SH-SY5Y (cell line): ENCODE data around the gene SEC62.

Source experiments
- GATA2 ChIP-seq: IDR thresholded peaks from 2 replicates; pipeline ENCODE4 v1.6.1; 2011; ENCODE audit warnings: mild to moderate bottlenecking, low read depth, low read length
- GATA3 ChIP-seq: IDR thresholded peaks from 2 replicates; pipeline ENCODE4 v1.6.1; 2011; ENCODE audit warnings: low read depth, mild to moderate bottlenecking, low read length, moderate library complexity

DNA sequence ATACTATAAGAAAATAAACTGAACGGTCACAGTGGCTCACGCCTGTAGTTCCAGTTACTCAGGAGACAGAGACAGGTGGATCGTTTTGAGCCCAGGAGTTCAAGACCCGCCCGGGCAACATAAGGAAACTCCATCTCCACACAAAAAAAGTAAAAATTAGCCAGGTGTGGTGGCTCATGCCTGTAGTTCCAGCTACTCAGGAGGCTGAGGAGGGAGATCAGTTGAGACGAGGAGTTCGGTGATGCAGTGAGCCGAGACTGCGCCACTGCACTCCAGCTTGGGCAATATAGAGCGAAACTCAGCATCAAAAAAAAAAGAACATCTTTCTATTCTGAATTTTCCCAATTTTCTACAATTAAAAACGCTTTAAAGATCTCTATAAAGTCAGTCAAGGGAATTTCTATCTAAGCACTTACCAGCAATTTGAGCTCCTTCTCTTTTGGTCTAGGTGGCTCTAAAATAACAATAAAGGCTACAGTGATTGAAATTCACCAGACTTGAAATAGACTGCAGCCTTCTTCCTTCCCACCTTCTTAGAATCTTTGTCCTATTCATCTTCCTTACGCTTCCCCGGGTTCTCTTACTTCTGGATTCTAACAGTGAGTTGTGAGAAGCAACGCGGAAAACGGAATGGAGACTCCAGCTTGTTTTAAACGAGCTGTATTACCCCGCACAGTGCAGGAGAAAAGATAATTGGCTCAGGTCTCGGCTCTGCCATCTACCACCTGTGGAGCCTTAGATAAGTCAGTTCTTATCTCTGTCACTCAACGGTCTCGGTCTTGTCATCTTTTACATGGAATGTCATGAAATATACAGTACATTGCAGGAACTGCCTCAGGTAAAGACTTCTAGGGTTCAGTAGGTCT is 812 bp upstream of the SEC62 start:
- TF ChIP-seq GATA3 = no peak
- no peak for TF ChIP-seq GATA2
